Stimulated activated CD4-positive, alpha-beta T cell treated with anti-CD3 and anti-CD28 coated beads, Interleukin-1b, Interleukin-23, amount 100 ng/mL, for 48 hours (primary cell): Measurements from ENCODE around the gene SH2B2.

Experiments
- DNase-seq: peaks from one replicate; pipeline ENCODE4 v3.0.0-alpha.2; 2020

SH2B2 gene

DNA sequence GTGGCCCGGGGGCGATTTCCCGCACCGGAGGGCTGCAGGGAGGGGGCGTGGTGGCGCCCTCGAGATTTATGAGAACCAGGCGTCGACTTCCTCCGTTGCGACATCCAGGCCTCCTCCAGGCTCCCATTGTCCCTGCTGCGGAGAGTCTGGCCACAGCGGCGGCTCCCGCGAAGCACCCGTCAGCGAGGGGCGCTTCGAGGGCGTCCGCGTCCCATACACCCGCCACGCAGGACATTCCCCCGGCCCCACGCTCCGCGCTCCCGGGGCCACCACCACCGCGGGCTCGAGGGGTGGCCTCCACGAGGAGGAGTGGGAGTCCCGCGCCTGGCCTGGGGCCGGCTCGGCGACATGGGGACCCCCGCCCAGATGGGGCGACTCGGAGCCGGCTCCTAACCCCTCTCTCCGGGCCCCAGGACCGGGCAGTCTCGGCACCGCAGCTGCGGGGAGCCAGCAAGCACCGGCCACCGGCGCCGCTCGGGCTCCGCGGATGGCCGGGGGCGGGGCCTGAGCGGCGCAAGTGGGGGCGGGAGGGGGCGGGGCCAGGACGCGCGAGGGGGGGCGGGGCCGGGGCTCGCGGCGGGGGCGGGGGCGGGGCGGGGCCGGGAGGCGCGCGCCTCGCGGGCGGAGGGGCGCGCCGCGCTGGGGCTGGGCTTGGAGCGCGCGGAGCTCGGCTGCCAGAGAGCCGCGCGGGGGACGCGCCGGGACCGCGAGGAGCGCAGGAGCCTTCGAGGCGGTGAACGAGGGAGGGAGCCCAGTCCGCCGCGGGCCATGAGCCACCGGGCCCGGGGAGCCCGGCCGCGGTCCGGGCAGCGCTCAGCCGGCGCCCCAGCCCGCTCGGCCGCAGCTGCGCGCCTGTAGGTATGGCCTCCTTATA, at the start of gene SH2B2:
Gene SH2B2, plus strand, starts transcription at position 632 of the 874 bp plus-strand sequence. CDS start 13,683 bp downstream, outside the sequence.
- peak; percentile 18 for DNase-seq

GRCh38 chr7:102239206-102239820, 47.4 kb upstream of the SH2B2 start:
- no peak for DNase-seq

GRCh38 chr7:102241431-102241830, 45.2 kb upstream of the SH2B2 start:
- no peak for DNase-seq

- no peak for DNase-seq
Measured at GRCh38 chr7:102244601-102245000, 42.1 kb upstream of the SH2B2 start.

DNA sequence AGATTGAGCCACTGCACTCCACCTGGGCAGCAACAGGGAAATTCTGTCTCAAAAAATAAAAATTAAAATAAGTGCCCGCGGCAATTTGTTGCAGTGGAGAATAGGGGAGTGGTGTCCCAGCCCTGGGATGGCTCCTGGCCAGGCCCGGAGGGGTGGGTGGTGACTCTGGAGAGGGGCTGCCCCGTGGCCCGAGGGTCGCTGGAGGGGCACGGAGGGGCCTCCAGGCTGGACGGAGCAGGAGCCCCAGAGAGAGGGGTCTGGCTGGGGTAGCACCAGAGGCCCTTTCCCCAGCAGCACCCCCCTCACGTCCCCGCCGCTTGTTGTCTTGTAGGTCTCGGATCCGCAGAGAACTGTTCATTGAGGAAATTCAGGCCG, 38.6 kb upstream of the SH2B2 start:
- DNase-seq: no peak

- no peak for DNase-seq
Measured at GRCh38 chr7:102248456-102249395, 37.9 kb upstream of the SH2B2 start.

DNA sequence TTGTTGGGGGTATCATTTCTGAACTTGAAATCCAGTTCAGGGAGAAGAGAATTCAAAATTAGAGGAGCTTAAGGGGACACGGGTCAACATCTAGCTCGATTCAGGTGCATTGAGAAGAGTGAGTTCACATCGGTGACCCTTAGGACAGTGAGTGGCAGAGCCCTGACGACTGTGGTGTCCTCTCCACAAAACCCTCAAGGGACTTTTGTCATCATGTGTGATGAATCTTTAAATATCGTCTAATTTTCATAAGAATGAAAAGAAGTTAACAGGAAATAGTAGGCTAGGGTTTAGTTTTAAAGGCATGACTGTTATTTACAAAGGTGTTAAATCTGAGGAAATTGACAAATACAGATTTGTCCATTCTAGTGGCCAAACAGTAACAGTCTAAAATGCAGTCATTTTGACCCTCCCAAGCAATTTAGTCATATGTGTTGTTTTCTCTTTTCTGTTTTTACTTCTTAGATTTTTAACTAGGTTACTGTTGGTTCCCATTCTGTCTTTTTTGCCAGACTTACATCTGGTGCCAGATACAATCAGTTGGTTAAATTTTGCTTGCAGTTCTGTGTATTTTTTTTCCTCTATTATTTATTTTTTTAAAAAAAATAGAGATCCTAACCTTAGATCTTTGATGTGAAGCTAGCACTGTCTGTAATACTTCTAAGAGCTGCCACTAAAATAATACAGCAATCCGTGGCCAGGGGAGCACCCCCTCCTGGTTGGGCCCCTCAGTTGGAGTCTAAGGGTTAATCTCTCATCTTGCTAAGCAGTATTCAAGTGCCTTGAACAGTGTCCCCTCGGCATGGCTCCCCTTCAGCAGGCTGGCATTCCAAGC, 34.9 kb upstream of the SH2B2 start:
- no peak for DNase-seq

GRCh38 chr7:102252366-102252982, 34.2 kb upstream of the SH2B2 start:
- DNase-seq: no peak

DNA sequence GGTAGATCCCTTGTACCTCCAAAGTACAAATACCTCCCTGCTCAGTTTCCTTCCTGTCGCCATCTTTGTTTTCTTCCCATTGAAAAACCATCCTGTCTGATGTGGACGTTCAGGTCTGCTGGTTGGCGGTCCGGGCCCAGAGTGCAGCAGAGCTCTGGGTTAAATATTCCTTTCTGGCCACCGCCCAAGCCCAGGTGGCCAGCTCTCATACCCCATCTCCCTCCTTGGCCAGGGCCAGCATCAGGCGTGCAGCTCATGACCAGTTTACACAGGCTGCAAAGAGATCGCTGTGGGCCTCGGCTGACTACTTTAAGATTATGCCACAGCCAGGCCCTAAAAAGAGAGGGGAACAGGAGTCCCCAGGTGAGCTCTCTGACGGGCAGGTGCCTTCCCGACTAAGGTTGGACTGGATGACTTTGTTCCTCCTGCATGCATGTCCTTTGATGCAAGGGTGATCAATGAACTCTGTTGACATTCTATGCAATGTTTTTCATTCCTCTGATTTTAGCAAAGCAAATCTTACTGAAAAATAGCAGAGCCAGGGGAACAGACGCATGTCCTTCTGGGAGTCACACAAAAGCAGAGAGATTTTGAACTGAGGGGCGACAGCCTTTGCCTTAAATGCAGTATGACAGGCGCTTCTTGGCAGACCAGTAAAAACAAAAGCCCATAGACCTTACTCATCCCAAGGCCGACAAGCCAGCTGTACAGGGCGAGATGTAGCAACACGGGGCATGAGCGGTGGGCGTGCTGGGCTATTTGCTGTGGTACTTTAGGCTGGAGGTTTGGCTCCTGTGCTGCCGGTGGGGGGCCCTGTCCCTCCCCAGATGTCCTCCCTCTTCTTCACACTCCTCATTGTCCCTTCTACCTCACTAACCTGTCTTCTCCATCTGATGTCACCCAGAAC, 33.3 kb upstream of the SH2B2 start:
- no peak for DNase-seq

- no peak for DNase-seq
Measured at GRCh38 chr7:102253973-102254370, 32.7 kb upstream of the SH2B2 start.

GRCh38 chr7:102254521-102254920, 32.1 kb upstream of the SH2B2 start:
- no peak for DNase-seq

DNA sequence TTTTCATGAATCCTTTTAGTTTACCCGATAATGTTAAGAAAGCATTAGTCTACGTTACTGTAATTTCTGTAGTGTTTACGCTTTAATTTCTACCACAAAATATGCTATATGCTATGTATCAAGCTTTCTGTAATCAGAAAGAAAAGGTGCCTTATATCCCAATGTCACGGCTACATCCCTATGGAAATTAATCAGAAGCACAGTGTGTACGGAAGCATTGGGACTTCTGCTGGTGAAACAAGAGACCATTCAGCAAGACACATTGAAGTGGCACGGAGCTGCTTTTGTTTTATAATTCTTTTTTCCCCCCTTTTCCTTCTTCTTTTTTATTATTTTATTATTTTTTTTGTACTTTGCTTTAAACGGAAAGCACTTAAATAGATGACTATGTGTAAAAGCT, 31.2 kb upstream of the SH2B2 start:
- no peak for DNase-seq

DNA sequence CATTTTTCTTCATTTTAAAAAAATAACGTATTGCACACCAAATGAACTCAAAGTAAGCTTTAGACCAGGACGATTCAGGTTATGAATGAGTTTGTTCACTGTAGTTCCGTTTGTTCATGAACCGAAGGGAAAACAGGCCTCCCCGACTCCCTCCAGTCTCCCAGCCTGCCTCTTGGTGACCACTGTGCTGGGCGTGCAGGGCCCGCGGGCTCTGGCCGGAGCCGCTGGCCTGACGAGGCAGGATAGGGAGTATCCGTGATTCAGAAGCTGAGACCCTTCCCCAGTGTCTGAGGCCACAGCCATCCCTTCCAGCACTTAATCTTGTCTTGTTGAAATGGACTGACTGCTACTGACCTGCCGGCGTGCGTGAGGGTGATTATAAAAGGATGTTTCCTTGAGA, 30.8 kb upstream of the SH2B2 start:
- DNase-seq: no peak

- no peak for DNase-seq
Measured at GRCh38 chr7:102258073-102258748, 28.5 kb upstream of the SH2B2 start.

DNA sequence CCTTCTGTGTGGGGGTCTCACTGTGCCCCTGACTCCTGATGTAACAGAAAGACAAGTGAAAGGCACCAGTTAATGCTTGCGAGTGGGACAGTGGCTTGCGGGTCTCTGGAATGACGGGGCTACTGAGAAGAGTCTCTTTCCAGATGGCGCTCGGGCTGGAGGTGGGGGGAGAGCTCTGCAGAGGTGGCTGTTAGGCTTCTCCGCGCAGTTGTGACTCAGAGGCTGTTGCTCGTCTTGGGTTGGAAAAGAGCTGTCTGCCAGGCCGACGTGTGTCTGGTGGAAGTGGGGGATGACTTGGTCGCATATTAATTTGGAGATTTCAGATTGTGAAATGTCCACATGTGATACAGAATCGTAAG, 27.9 kb upstream of the SH2B2 start:
- DNase-seq: no peak

- no peak for DNase-seq
Measured at GRCh38 chr7:102260856-102261255, 25.8 kb upstream of the SH2B2 start.

GRCh38 chr7:102261451-102261850, 25.2 kb upstream of the SH2B2 start:
- no peak for DNase-seq

GRCh38 chr7:102262546-102262945, 24.1 kb upstream of the SH2B2 start:
- no peak for DNase-seq

DNA sequence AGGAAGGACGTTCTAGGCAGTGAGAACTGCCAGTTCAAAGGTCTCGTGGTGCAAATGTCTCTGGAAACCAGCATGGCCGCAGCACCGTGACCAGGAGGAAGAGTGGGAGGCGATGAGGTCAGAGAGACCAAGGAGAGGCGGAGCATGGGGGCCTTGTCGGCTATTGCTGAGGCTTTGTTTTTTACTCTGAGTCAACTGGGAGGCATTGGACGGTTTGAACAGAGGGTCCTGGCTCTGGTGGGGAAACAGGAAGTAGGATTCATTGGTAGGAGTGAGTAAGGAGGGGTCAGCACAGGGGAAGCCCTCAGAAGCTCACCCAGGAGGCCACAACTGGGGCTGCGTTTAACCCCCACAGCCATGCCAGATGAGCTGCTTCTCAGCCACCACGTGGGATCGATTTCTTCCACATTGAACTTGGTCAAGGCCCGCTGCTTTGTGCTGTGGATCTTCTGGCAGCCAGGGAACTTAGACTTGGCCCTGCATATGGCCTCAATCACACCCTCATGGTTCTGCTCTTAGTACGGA, 22.2 kb upstream of the SH2B2 start:
- DNase-seq: no peak

- no peak for DNase-seq
Measured at GRCh38 chr7:102266541-102266940, 20.1 kb upstream of the SH2B2 start.
